IPS-15b (cell line): ENCODE data around the gene FNDC5.
A peak's percentile ranks its signal among the peaks of the same experiment; 100 is the strongest.

Experiments used
- H3K27me3 ChIP-seq: one replicate; pipeline ENCODE4 v1.6.1; 2013; ENCODE audit warnings: low read length; ENCODE audit not compliant: control insufficient read depth, insufficient read depth
- H3K36me3 ChIP-seq: one replicate; pipeline ENCODE4 v1.6.1; 2013; ENCODE audit warnings: low read length; ENCODE audit not compliant: control insufficient read depth, insufficient read depth
- H3K4me1 ChIP-seq: one replicate; pipeline ENCODE4 v1.6.1; 2013; ENCODE audit warnings: mild to moderate bottlenecking, low read length; ENCODE audit not compliant: control insufficient read depth, insufficient read depth
- H3K4me3 ChIP-seq: one replicate; pipeline ENCODE4 v1.5.1; 2013; ENCODE audit warnings: low read depth, low read length
- H3K9ac ChIP-seq: one replicate; pipeline ENCODE4 v1.6.1; 2013; ENCODE audit warnings: low read depth, mild to moderate bottlenecking, low read length
- H3K9me3 ChIP-seq: one replicate; pipeline ENCODE4 v1.6.1; 2013; ENCODE audit warnings: mild to moderate bottlenecking, low read length; ENCODE audit not compliant: control insufficient read depth, insufficient read depth

Gene FNDC5

DNA sequence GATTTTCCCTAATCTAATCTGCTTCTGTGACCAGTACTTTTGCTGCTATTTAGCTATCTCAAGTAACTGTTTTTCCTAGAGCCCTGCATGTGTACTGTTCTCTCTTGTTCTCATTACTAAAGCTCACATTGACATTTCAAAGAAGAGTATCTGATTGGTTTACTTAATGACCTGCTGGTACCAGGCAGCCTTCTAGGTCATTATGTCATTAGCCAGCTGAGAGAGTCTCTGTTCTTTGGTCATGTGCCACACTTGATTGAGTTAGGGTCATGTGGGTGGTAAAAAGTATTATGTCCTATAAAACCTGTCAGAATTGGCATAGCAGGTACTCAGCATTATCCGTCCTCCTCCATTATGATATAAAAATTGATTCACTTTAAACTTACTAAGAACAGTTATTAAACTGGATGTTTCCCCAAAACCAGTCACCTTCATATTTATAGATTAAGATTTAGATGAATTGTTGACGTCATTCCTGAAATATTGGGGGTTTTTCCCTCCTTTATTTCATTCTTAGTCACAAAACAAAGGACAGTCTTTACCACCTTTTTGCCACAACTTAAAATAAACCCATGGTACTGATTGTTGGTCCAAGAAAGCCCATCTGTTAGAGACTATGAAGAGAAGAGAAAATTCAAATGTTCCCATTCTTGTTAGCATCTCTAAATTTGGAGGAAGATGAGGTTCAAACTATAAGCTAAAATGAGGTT, 22.2 kb downstream of the FNDC5 start:
- no peaks in the 10 kb centered on the region for H3K9me3 ChIP-seq
- H3K4me1 ChIP-seq: no peaks in the 10 kb centered on the region
- H3K27me3 ChIP-seq: no peaks in the 10 kb centered on the region
- H3K4me3 ChIP-seq: no peak overlapping the region
- no peak overlapping the region for H3K9ac ChIP-seq
- H3K36me3 ChIP-seq: no peaks in the 10 kb centered on the region

DNA sequence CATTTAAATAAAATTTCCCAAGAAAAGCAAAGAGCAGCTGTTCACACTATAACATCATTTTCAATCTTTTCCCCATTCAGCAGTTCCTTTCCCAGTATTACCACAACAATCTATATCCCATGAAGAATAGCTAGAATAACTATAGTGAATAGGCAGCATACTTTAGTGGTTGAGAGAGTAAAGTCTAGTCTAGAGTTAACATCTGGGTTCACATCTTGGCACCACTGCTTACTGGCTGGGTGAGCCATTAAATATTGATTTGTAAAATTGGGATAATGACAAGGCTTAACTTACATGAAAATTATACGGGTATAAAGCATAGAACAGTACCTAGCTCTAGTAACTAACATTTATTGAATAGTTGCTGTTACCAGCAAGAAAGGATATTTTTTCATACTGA, 38.8 kb downstream of the FNDC5 start:
- H3K9me3 ChIP-seq: no peaks in the 10 kb centered on the region
- peaks cover 5% of the 10 kb centered on the region for H3K36me3 ChIP-seq
- no peak overlapping the region for H3K4me3 ChIP-seq
- H3K9ac ChIP-seq: no peak overlapping the region
- H3K27me3 ChIP-seq: no peaks in the 10 kb centered on the region
- H3K4me1 ChIP-seq: no peaks in the 10 kb centered on the region

GRCh38 chr1:32830092-32830852, 40.4 kb downstream of the FNDC5 start:
- Histone ChIP-seq H3K36me3 (peaks cover 11% of the 10 kb centered on the region), H3K27me3 (no peaks in the 10 kb centered on the region), H3K9ac (no peak overlapping the region), H3K9me3 (no peaks in the 10 kb centered on the region), H3K4me1 (no peaks in the 10 kb centered on the region), H3K4me3 (no peak overlapping the region)

- no peak overlapping the region for H3K9ac ChIP-seq
- H3K9me3 ChIP-seq: no peaks in the 10 kb centered on the region
- H3K36me3 ChIP-seq: peaks cover 11% of the 10 kb centered on the region
These were observed 42.4 kb downstream of the FNDC5 start for GRCh38 chr1:32828341-32828740.

GRCh38 chr1:32825181-32825580, 45.5 kb downstream of the FNDC5 start:
- no peaks in the 10 kb centered on the region for H3K27me3 ChIP-seq
- H3K4me1 ChIP-seq: no peaks in the 10 kb centered on the region
- no peak overlapping the region for H3K4me3 ChIP-seq
- H3K9ac ChIP-seq: no peak overlapping the region
- peaks cover 11% of the 10 kb centered on the region for H3K36me3 ChIP-seq
- no peaks in the 10 kb centered on the region for H3K9me3 ChIP-seq

More at GRCh38 chr1:32828341-32828740, 42.4 kb downstream of the FNDC5 start:
- no peaks in the 10 kb centered on the region for H3K27me3 ChIP-seq
- no peak overlapping the region for H3K4me3 ChIP-seq
- no peaks in the 10 kb centered on the region for H3K4me1 ChIP-seq

- Histone ChIP-seq H3K27me3 (no peaks in the 10 kb centered on the region), H3K4me1 (peaks cover 8% of the 10 kb centered on the region), H3K36me3 (no peaks in the 10 kb centered on the region), H3K4me3 (peak overlapping the region; percentile 69), H3K9ac (peak overlapping the region; percentile 82), H3K9me3 (no peaks in the 10 kb centered on the region)
These were observed 51.7 kb downstream of the FNDC5 start for GRCh38 chr1:32818804-32819541.

GRCh38 chr1:32817815-32818786, 52.6 kb downstream of the FNDC5 start:
- Histone ChIP-seq H3K36me3 (no peaks in the 10 kb centered on the region), H3K9ac (peak overlapping the region; percentile 82), H3K4me3 (peak overlapping the region; percentile 69), H3K27me3 (no peaks in the 10 kb centered on the region), H3K4me1 (peaks cover 8% of the 10 kb centered on the region), H3K9me3 (no peaks in the 10 kb centered on the region)

DNA sequence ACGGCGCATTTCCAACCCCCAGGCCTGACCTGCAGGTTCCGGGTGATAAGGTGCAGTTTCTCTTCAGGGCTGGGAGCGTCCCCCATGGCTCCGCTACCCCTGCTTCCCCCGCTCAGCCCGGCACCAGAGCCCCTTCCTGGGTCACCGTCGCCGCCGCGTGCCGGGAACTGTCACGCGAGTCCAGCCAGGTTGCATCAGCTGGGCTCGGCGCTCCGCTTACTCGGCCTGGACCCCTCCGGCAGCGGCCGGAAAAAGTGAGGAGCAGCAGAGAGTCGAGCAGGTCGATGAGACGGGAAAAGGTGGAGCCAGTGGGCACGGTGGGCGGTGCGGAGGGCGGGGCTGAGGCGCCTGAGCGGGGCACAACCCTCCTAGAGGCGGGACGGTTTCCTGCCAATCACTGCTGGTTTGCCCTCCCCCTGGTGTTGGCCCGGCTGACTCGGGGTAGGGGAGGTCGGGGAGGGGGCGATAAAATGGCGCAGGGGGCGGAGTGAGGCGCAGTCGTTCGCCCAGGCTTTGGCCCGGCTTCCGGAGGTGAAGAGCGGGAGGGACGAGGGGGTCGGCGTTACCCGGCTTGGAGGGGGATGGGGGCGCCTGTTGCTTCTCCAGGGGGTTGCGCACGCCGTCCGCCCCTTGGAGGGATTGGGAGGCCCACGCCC, 53.4 kb downstream of the FNDC5 start, which contains the start of the genes S100PBP and YARS1:
S100PBP (plus strand) TSS at position 495 of the 656 bp plus-strand sequence. CDS start 8,447 bp downstream, outside the sequence.
YARS1 (minus strand) TSS at position 200 of the 656 bp plus-strand sequence; CDS start at position 86, 114 bp downstream.
- H3K4me1 ChIP-seq: peaks cover 11% of the 10 kb centered on the region
- H3K9me3 ChIP-seq: no peaks in the 10 kb centered on the region
- H3K4me3 ChIP-seq: peak within 1 kb of the TSS; percentile 92
- H3K27me3 ChIP-seq: no peaks in the 10 kb centered on the region
- H3K36me3 ChIP-seq: no peaks in the 10 kb centered on the region
- peak within 1 kb of the TSS; percentile 94 for H3K9ac ChIP-seq

GRCh38 chr1:32816676-32817158, 54.0 kb downstream of the FNDC5 start:
- H3K27me3 ChIP-seq: no peaks in the 10 kb centered on the region
- H3K9me3 ChIP-seq: no peaks in the 10 kb centered on the region
- peaks cover 16% of the 10 kb centered on the region for H3K4me1 ChIP-seq
- H3K36me3 ChIP-seq: no peaks in the 10 kb centered on the region
- peak overlapping the region; percentile 94 for H3K9ac ChIP-seq
- peak overlapping the region; percentile 92 for H3K4me3 ChIP-seq

- H3K27me3 ChIP-seq: no peaks in the 10 kb centered on the region
- H3K9ac ChIP-seq: peak overlapping the region; percentile 2
- no peaks in the 10 kb centered on the region for H3K9me3 ChIP-seq
- peaks cover 16% of the 10 kb centered on the region for H3K4me1 ChIP-seq
- H3K4me3 ChIP-seq: no peak overlapping the region
- peaks cover 12% of the 10 kb centered on the region for H3K36me3 ChIP-seq
These were observed 56.6 kb downstream of the FNDC5 start for GRCh38 chr1:32813941-32814739.
